MV-4-11 (cell line): ENCODE data around the gene SHTN1.
A peak's percentile ranks its signal among the peaks of the same experiment; 100 is the strongest.

Source experiments
- DNase-seq: peaks from one replicate; lab custom pipeline; 2025; lab: John Stamatoyannopoulos, UW

The SHTN1 gene

GRCh38 chr10:116915340-116915739 lies 89.6 kb downstream of the SHTN1 start:
- peak; percentile 24 for DNase-seq

- DNase-seq: no peak
Measured at GRCh38 chr10:116913695-116914094, 91.3 kb downstream of the SHTN1 start.

- DNase-seq: no peak
Measured at GRCh38 chr10:116912162-116912561, 92.8 kb downstream of the SHTN1 start.

GRCh38 chr10:116910910-116911309 lies 94.1 kb downstream of the SHTN1 start:
- no peak for DNase-seq

- DNase-seq: no peak
Measured at GRCh38 chr10:116909307-116909706, 95.7 kb downstream of the SHTN1 start.

GRCh38 chr10:116907245-116907987 lies 97.6 kb downstream of the SHTN1 start:
- DNase-seq: no peak

GRCh38 chr10:116905845-116906210 lies 99.2 kb downstream of the SHTN1 start:
- DNase-seq: no peak

GRCh38 chr10:116899626-116900025 lies 105.4 kb downstream of the SHTN1 start:
- no peak for DNase-seq

- DNase-seq: no peak
Measured at GRCh38 chr10:116893686-116894037, 111.3 kb downstream of the SHTN1 start.

GRCh38 chr10:116892907-116893685 lies 111.9 kb downstream of the SHTN1 start:
- no peak for DNase-seq

GRCh38 chr10:116891208-116891607 lies 113.8 kb downstream of the SHTN1 start:
- peak; percentile 30 for DNase-seq

- DNase-seq: no peak
Measured at GRCh38 chr10:116889066-116889465, 115.9 kb downstream of the SHTN1 start.

GRCh38 chr10:116888380-116889055 lies 116.5 kb downstream of the SHTN1 start:
- no peak for DNase-seq

GRCh38 chr10:116886772-116887171 lies 118.2 kb downstream of the SHTN1 start:
- DNase-seq: no peak

GRCh38 chr10:116882639-116883038 lies 122.3 kb downstream of the SHTN1 start:
- DNase-seq: no peak

- DNase-seq: no peak
Measured at GRCh38 chr10:116880716-116881482, 124.1 kb downstream of the SHTN1 start.

- no peak for DNase-seq
Measured at GRCh38 chr10:116879817-116880216, 125.2 kb downstream of the SHTN1 start.

- no peak for DNase-seq
Measured at GRCh38 chr10:116878123-116878522, 126.9 kb downstream of the SHTN1 start.

- no peak for DNase-seq
Measured at GRCh38 chr10:116877391-116877790, 127.6 kb downstream of the SHTN1 start.

- DNase-seq: no peak
Measured at GRCh38 chr10:116875897-116876296, 129.1 kb downstream of the SHTN1 start.

- no peak for DNase-seq
Measured at GRCh38 chr10:116873134-116873533, 131.9 kb downstream of the SHTN1 start.

GRCh38 chr10:116870949-116871348 lies 134.0 kb downstream of the SHTN1 start:
- no peak for DNase-seq
